SU-DHL-6 (cell line): ENCODE results near the gene DGKG.

ENCODE experiments used
- CTCF ChIP-seq: fragments of 200-600 bp; sonication (generic); IDR thresholded peaks from one replicate; pipeline ENCODE4 v1.5.1; 2017; ENCODE audit warnings: antibody characterized with exemption, mild to moderate bottlenecking, low read length, moderate library complexity; ENCODE audit not compliant: insufficient read depth, poor library complexity, severe bottlenecking
- EZH2phosphoT487 ChIP-seq: fragments of 200-600 bp; sonication (generic), shearing (Covaris generic); conservative IDR thresholded peaks from 2 replicates; pipeline ENCODE4 v1.6.1; 2018; ENCODE audit warnings: mild to moderate bottlenecking, antibody characterized with exemption, low read length, moderate library complexity, mixed read lengths

- TF ChIP-seq EZH2phosphoT487 (no peak), CTCF (no peak)
These were observed 144.2 kb downstream of the DGKG start for GRCh38 chr3:186217820-186218164.
